Measurements from ENCODE around the gene WEE2. TPM values are rescaled to one million over a fixed set of nuclear protein-coding genes. Genes with fewer than 3 reads are reported as not detected.

The WEE2 gene
- total RNA-seq, 6 experiments from 2014 or later, result not detected

- Mint-ChIP-seq H3K4me3 (no peak overlapping the region), H3K27ac (no peak overlapping the region), H3K4me1 (ENCODE audit: low read depth) (peaks cover 11% of the 10 kb centered on the region), H3K36me3 (ENCODE audit: low read depth) (no peaks in the 10 kb centered on the region), H3K9me3 (no peaks in the 10 kb centered on the region), H3K27me3 (ENCODE audit: insufficient read depth) (no peaks in the 10 kb centered on the region)
- TF ChIP-seq CTCF (IDR thresholded peaks at IDR 0.05), result no peak
- no peak for DNase-seq
Observed at GRCh38 chr7:141691961-141692360, 16.2 kb upstream of the WEE2 start.

DNA sequence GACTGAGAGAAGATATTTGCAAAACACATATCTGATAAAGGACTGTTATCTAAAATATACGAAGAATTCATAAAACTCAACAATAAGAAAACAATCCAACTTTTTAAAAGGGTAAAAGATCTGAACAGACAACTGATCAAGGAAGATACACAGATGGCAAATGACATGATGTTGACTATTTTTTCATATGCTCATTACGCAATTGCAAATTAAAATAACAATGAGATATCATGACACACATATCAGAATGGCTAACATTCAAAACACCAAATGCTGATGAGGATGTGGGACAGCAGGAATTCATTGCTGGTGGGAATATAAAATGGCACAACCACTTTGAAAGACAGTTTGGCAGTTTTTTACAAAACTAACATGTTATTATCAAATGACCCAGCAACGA, 15.1 kb upstream of the WEE2 start:
- Mint-ChIP-seq H3K27me3 (ENCODE audit: insufficient read depth) (no peaks in the 10 kb centered on the region), H3K27ac (no peak overlapping the region), H3K4me3 (no peak overlapping the region), H3K9me3 (no peaks in the 10 kb centered on the region), H3K4me1 (ENCODE audit: low read depth) (peaks cover 19% of the 10 kb centered on the region), H3K36me3 (ENCODE audit: low read depth) (no peaks in the 10 kb centered on the region)
- TF ChIP-seq CTCF (IDR thresholded peaks at IDR 0.05), result no peak
- no peak for DNase-seq

DNA sequence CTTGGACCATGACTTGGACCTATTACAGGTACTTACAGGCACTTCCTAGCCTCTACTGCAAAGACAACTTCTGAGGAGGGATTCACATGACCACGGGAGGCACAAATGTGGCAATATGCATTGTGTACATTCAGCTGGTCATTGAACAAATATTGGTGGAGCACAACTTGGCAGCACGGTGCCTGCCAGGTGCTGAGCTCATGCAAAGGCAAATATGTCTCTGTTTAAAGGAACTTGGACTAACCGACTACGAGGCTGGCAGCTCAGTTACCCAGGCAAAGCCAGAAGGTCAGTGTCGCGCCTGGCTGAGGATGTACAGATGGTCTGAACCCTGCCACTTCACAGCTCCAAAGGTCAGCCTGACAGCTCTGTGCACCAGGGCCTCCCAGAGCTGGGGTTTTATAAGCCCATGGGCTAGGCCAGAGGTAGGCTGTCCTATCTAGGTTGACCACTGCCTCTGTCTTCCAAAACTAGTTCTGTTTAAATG, 12.3 kb upstream of the WEE2 start:
- no peak overlapping the region for H3K27ac Mint-ChIP-seq
- no peak overlapping the region for H3K4me3 Mint-ChIP-seq
- peaks cover 31% of the 10 kb centered on the region for H3K4me1 Mint-ChIP-seq (ENCODE audit: low read depth)

DNA sequence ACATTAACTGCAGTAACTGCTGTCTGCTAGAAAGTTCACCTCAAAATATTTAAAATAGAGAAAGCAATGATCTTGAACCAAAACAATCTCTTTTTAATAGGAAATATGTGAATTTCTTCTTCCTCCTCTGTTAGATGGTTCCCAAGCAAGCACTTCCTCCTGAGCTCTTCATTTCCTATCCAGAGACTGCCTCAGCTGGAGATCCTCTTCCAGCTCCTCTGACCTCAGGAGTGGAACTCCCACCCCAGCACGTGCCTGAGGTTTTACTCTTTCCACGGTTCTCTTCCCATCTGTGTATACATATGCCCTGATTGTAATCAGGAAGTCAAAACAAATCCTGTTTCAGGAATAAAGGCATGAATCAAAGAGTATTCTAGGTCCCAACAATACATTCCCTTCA, 11.8 kb upstream of the WEE2 start:
- Mint-ChIP-seq H3K9me3 (no peaks in the 10 kb centered on the region), H3K36me3 (ENCODE audit: low read depth) (no peaks in the 10 kb centered on the region), H3K27me3 (ENCODE audit: insufficient read depth) (peaks cover 4% of the 10 kb centered on the region; the same call in 1 of the 2 replicates), H3K27ac (no peak overlapping the region), H3K4me3 (no peak overlapping the region), H3K4me1 (ENCODE audit: low read depth) (peaks cover 34% of the 10 kb centered on the region)
- DNase-seq, result no peak
- no peak for TF ChIP-seq CTCF (IDR thresholded peaks at IDR 0.05)

More for the DNA sequence above, 12.3 kb upstream of the WEE2 start:
- no peak for DNase-seq
- H3K9me3 Mint-ChIP-seq, result no peaks in the 10 kb centered on the region
- no peak for TF ChIP-seq CTCF (IDR thresholded peaks at IDR 0.05)
- H3K27me3 Mint-ChIP-seq (ENCODE audit: insufficient read depth), result peaks cover 1% of the 10 kb centered on the region; the same call in 1 of the 2 replicates
- no peaks in the 10 kb centered on the region for H3K36me3 Mint-ChIP-seq (ENCODE audit: low read depth)

DNA sequence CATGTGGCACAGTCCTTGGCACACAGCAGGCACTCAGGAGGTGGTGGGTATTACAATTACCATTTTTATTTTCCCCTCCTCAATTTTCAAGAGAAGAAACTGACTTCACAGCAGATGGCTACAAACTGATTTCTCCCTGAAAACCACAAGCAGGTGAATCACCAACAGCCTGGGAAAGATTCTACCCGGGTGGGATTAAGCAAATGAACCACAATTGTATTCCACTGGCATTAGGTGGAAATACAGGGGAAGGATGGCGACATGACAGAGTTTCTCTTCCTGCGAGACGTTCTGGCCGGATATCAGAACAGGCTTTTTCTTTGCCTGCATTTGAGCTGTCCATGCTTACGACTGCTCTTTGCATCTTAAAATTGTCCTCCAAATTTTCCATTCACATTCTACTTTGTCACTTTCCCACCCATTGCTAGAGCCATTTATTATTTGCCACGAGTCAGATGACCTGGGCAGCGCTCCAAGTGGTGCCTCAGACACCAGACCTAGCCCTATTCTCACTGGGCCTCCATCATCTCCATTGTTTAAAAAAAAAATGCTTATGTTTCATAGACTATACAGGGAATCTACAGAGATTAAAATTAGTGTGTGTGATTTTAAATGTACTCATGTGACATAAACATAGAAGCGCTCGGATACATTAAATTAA, 10.8 kb upstream of the WEE2 start:
- no peak overlapping the region for H3K4me3 Mint-ChIP-seq
- no peak overlapping the region for H3K27ac Mint-ChIP-seq
- peaks cover 35% of the 10 kb centered on the region for H3K4me1 Mint-ChIP-seq (ENCODE audit: low read depth)
- DNase-seq, result peak; percentile 46
- TF ChIP-seq CTCF (IDR thresholded peaks at IDR 0.05), result no peak
- H3K9me3 Mint-ChIP-seq, result no peaks in the 10 kb centered on the region
- no peaks in the 10 kb centered on the region for H3K36me3 Mint-ChIP-seq (ENCODE audit: low read depth)
- peaks cover 4% of the 10 kb centered on the region; the same call in 1 of the 2 replicates for H3K27me3 Mint-ChIP-seq (ENCODE audit: insufficient read depth)
